Vagina (tissue), 2 donors: ENCODE measurements around the gene CX3CR1. TPM values are rescaled to one million over a fixed set of nuclear protein-coding genes. Genes with fewer than 3 reads are reported as not detected.

Source experiments
- DNase-seq, 2 donors: peaks; one replicate each; pipeline ENCODE4 v3.0.0-alpha.2; 2017; ENCODE audit errors: extremely low spot score in 2 of 2
- H3K27ac ChIP-seq: fragments of 200-600 bp; sonication (generic); one replicate; pipeline ENCODE4 v1.5.1; 2019
- H3K27me3 ChIP-seq: fragments of 200-600 bp; sonication (generic); one replicate; pipeline ENCODE4 v1.5.1; 2019
- H3K36me3 ChIP-seq, 2 donors: fragments of 200-600 bp; sonication (generic); one replicate each; pipeline ENCODE4 v1.5.1; 2017 to 2019
- H3K4me1 ChIP-seq: fragments of 200-600 bp; sonication (generic); one replicate; pipeline ENCODE4 v1.5.1; 2019
- H3K4me3 ChIP-seq, 2 donors: fragments of 200-600 bp; sonication (generic); 1 replicate in 1 of 2; 2 replicates in 1 of 2; pipeline ENCODE4 v1.5.1; 2016 to 2019
- H3K9me3 ChIP-seq: fragments of 200-600 bp; sonication (generic); one replicate; pipeline ENCODE4 v1.5.1; 2019
- CTCF ChIP-seq, 3 experiments: fragments of 450-650 bp in 2 of 3; fragments of 200-600 bp in 1 of 3; sonication (generic) in 1 of 3; IDR thresholded peaks; one replicate each; pipeline ENCODE4 v1.5.1; 2017 to 2019; ENCODE audit warnings: antibody characterized with exemption in 3 of 3, mild to moderate bottlenecking in 2 of 3, moderate library complexity in 2 of 3
- POLR2A ChIP-seq, 2 donors: fragments of 450-650 bp; IDR thresholded peaks; one replicate each; pipeline ENCODE4 v1.6.1; 2017; ENCODE audit warnings: antibody characterized with exemption in 2 of 2, mild to moderate bottlenecking in 2 of 2, moderate library complexity in 2 of 2
- POLR2AphosphoS5 ChIP-seq, 2 donors: sonication (generic); formaldehyde crosslinking; IDR thresholded peaks; one replicate each; pipeline ENCODE4 v1.9.0; 2017; ENCODE audit warnings: antibody characterized with exemption in 2 of 2, mild to moderate bottlenecking in 2 of 2, low read depth in 1 of 2; ENCODE audit not compliant: insufficient read depth in 1 of 2
- intact Hi-C: fragments of 100-400 bp; cut with DNase I; formaldehyde crosslinking; loops from one replicate; pipeline ENCODE4 v1.15.1; 2023
- total RNA-seq: library from RNA; depleted of rRNA; stranded (reverse); fragments of >200 nt; gene quantifications from one replicate; pipeline ENCODE4 v1.2.3, GENCODE V29; 2016

The CX3CR1 gene
- total RNA-seq, 1 donor from 2014 or later: not detected

- H3K9me3 ChIP-seq: no peaks in the 10 kb centered on the region
- no peak overlapping the region for H3K27ac ChIP-seq
- intact Hi-C loops: no loop called here
- no peak for DNase-seq
- H3K4me3 ChIP-seq: no peak overlapping the region
- H3K4me1 ChIP-seq: no peaks in the 10 kb centered on the region
- TF ChIP-seq CTCF (IDR thresholded peaks at IDR 0.05) (no peak), POLR2AphosphoS5 (IDR thresholded peaks at IDR 0.05; ENCODE audit: insufficient read depth in 1 of 2, low read depth in 1 of 2) (no peak), POLR2A (IDR thresholded peaks at IDR 0.05) (no peak)
- H3K36me3 ChIP-seq: no peaks in the 10 kb centered on the region
- H3K27me3 ChIP-seq: no peaks in the 10 kb centered on the region
Measured at GRCh38 chr3:39216176-39216790, 63.6 kb downstream of the CX3CR1 start.

- Histone ChIP-seq H3K27ac (no peak overlapping the region), H3K4me3 (no peak overlapping the region), H3K27me3 (no peaks in the 10 kb centered on the region), H3K36me3 (no peaks in the 10 kb centered on the region), H3K4me1 (no peaks in the 10 kb centered on the region), H3K9me3 (no peaks in the 10 kb centered on the region)
- intact Hi-C loops: no loop called here
- TF ChIP-seq CTCF (IDR thresholded peaks at IDR 0.05) (no peak), POLR2A (IDR thresholded peaks at IDR 0.05) (no peak), POLR2AphosphoS5 (IDR thresholded peaks at IDR 0.05; ENCODE audit: insufficient read depth in 1 of 2, low read depth in 1 of 2) (no peak)
- DNase-seq: no peak
Measured at GRCh38 chr3:39213613-39214012, 66.2 kb downstream of the CX3CR1 start.

Other genes starting within 250 kb of the CX3CR1 start
- not detected for gene SCN11A, start 228.1 kb downstream of the CX3CR1 start, total RNA-seq
- 43.7 TPM for gene WDR48, start 228.0 kb downstream of the CX3CR1 start, total RNA-seq
- gene GORASP1, start 172.4 kb downstream of the CX3CR1 start, total RNA-seq: 45.9 TPM
- 8.8 TPM for gene TTC21A, start 172.4 kb downstream of the CX3CR1 start, total RNA-seq
- 99.7 TPM for gene CSRNP1, start 126.4 kb downstream of the CX3CR1 start, total RNA-seq
- gene XIRP1, start 87.4 kb downstream of the CX3CR1 start, total RNA-seq: not detected
- gene CCR8, start 49.7 kb upstream of the CX3CR1 start, total RNA-seq: not detected
- 20.6 TPM for gene SLC25A38, start 103.3 kb upstream of the CX3CR1 start, total RNA-seq
- 1,049 TPM for gene RPSA, start 126.7 kb upstream of the CX3CR1 start, total RNA-seq
- gene MOBP, start 187.6 kb upstream of the CX3CR1 start, total RNA-seq: not detected